Activated CD4-positive, alpha-beta T cell treated with anti-CD3 and anti-CD28 coated beads for 36 hours (primary cell): Measurements from ENCODE around the gene TOP1. TPM values are rescaled to one million over a fixed set of nuclear protein-coding genes. Genes with fewer than 3 reads are reported as not detected.
"Not testable (repeated sequence)": the region's sequence is repeated elsewhere in the genome, so short reads cannot be mapped to it uniquely, and the experiment has no call there.

Experiments
- ATAC-seq: fragments of 200-7000 bp; cut with Tn5 transposase; one replicate; pipeline ENCODE4 v1.10.0; 2021; ENCODE audit warnings: mild to moderate bottlenecking, moderate library complexity
- CTCF ChIA-PET: fragments of 350-600 bp; sonication (Branson Sonifier 250); formaldehyde crosslinking; loops from one replicate; lab custom pipeline; 2021; ENCODE audit warnings: antibody characterized with exemption; lab: Charles Lee
- POLR2A ChIA-PET: fragments of 350-600 bp; sonication (Branson Sonifier 250); formaldehyde crosslinking; loops from one replicate; lab custom pipeline; 2021; ENCODE audit warnings: antibody characterized with exemption, inconsistent platforms; lab: Charles Lee
- DNase-seq: peaks from one replicate; pipeline ENCODE4 v3.0.0-alpha.2; 2020
- H3K27ac Mint-ChIP-seq: one replicate; pipeline ENCODE4 v1.8.0; 2021; ENCODE audit warnings: mixed read lengths
- H3K27me3 Mint-ChIP-seq: one replicate; pipeline ENCODE4 v1.8.0; 2021; ENCODE audit warnings: mixed read lengths
- H3K36me3 Mint-ChIP-seq: one replicate; pipeline ENCODE4 v1.8.0; 2021; ENCODE audit warnings: low read depth, mixed read lengths
- H3K4me1 Mint-ChIP-seq: one replicate; pipeline ENCODE4 v1.8.0; 2021; ENCODE audit warnings: mixed read lengths
- H3K4me3 Mint-ChIP-seq: one replicate; pipeline ENCODE4 v1.8.0; 2021; ENCODE audit warnings: mild to moderate bottlenecking, moderate library complexity, mixed read lengths
- H3K9me3 Mint-ChIP-seq: one replicate; pipeline ENCODE4 v1.8.0; 2021; ENCODE audit warnings: low read depth, mixed read lengths
- intact Hi-C, 2 experiments: fragments of 100-400 bp; cut with DNase I in 1 of 2; cut with micrococcal nuclease in 1 of 2; formaldehyde crosslinking; loops; one replicate each; pipeline versions ENCODE4 v1.14.2 to v1.15.1; 2022 to 2024; cut with DNase I, micrococcal nuclease
- total RNA-seq, 2 experiments: library from RNA; stranded (reverse); gene quantifications; one replicate each; pipeline ENCODE4 v1.2.3, GENCODE V29; 2021

TOP1 gene
- total RNA-seq, 2 experiments from 2014 or later: 111 to 124 TPM

GRCh38 chr20:41111578-41111951 is 82.9 kb downstream of the TOP1 start:
- ChIA-PET CTCF (interaction anchor here (0.9 to 1.1 kb wide), 3 partner anchors 121 to 228 kb away, joined by 3 to 4 read pairs (median 3); partner anchors contain the start of gene LPIN3), POLR2A (no interaction called here)
- Mint-ChIP-seq H3K27me3 (no peaks in the 10 kb centered on the region), H3K4me3 (no peak overlapping the region), H3K4me1 (peaks cover 2% of the 10 kb centered on the region), H3K27ac (peak overlapping the region; percentile 1), H3K9me3 (no peaks in the 10 kb centered on the region), H3K36me3 (peaks cover 42% of the 10 kb centered on the region)
- ATAC-seq (no peak), DNase-seq (no peak)
- intact Hi-C loops: no loop called here

GRCh38 chr20:41116282-41116956 is 87.8 kb downstream of the TOP1 start:
- ChIA-PET POLR2A (no interaction called here), CTCF (interaction anchor here (0.5 to 0.7 kb wide), 3 partner anchors 131 to 240 kb away, joined by 3 read pairs; no protein-coding TSS in a partner anchor)
- Mint-ChIP-seq H3K9me3 (no peaks in the 10 kb centered on the region), H3K36me3 (peaks cover 54% of the 10 kb centered on the region), H3K27me3 (no peaks in the 10 kb centered on the region), H3K27ac (no peak overlapping the region), H3K4me1 (peaks cover 5% of the 10 kb centered on the region), H3K4me3 (no peak overlapping the region)
- no peak for DNase-seq
- intact Hi-C loops: no loop called here
- no peak for ATAC-seq

- H3K4me1 Mint-ChIP-seq, H3K27me3 Mint-ChIP-seq, H3K4me3 Mint-ChIP-seq, H3K27ac Mint-ChIP-seq, ATAC-seq, DNase-seq, intact Hi-C loops, H3K9me3 Mint-ChIP-seq: not testable (repeated sequence)
- CTCF ChIA-PET: interaction anchor here (0.8 to 1.7 kb wide), 2 partner anchors 128 to 226 kb away, joined by 3 to 8 read pairs; no protein-coding TSS in a partner anchor
- POLR2A ChIA-PET: interaction anchor here (0.7 kb wide), 1 partner anchor 26 kb away, joined by 3 read pairs; no protein-coding TSS in a partner anchor
- peaks cover 51% of the 10 kb centered on the region for H3K36me3 Mint-ChIP-seq
Observed at GRCh38 chr20:41118159-41118558, 89.5 kb downstream of the TOP1 start.

- intact Hi-C loops: no loop called here
- peaks cover 51% of the 10 kb centered on the region for H3K36me3 Mint-ChIP-seq
Observed at GRCh38 chr20:41118632-41119031, 90.0 kb downstream of the TOP1 start.

GRCh38 chr20:41119614-41120561 is 91.3 kb downstream of the TOP1 start:
- no peak overlapping the region for H3K4me3 Mint-ChIP-seq
- H3K36me3 Mint-ChIP-seq: peaks cover 48% of the 10 kb centered on the region
- ChIA-PET POLR2A (no interaction called here), CTCF (interaction anchor here (1.3 to 1.7 kb wide), 3 partner anchors 15 to 129 kb away, joined by 7 to 8 read pairs (median 8); no protein-coding TSS in a partner anchor)
- intact Hi-C loops: no loop called here
- no peaks in the 10 kb centered on the region for H3K9me3 Mint-ChIP-seq
- H3K4me1 Mint-ChIP-seq: peaks cover 6% of the 10 kb centered on the region
- DNase-seq (no peak), ATAC-seq (no peak)
- H3K27ac Mint-ChIP-seq: peak overlapping the region; percentile 4
- no peaks in the 10 kb centered on the region for H3K27me3 Mint-ChIP-seq

More at GRCh38 chr20:41118632-41119031, 90.0 kb downstream of the TOP1 start:
- DNase-seq (no peak), ATAC-seq (no peak)
- H3K4me1 Mint-ChIP-seq: peaks cover 6% of the 10 kb centered on the region
- ChIA-PET CTCF (interaction anchor here (0.6 to 1.7 kb wide), 3 partner anchors 37 to 226 kb away, joined by 3 to 8 read pairs (median 3); no protein-coding TSS in a partner anchor), POLR2A (interaction anchor here (0.6 to 0.7 kb wide), 3 partner anchors 22 to 193 kb away, joined by 3 read pairs; no protein-coding TSS in a partner anchor)
- no peaks in the 10 kb centered on the region for H3K27me3 Mint-ChIP-seq
- H3K9me3 Mint-ChIP-seq: no peaks in the 10 kb centered on the region
- no peak overlapping the region for H3K27ac Mint-ChIP-seq
- no peak overlapping the region for H3K4me3 Mint-ChIP-seq

GRCh38 chr20:41121399-41121798 is 92.8 kb downstream of the TOP1 start:
- peaks cover 6% of the 10 kb centered on the region for H3K4me1 Mint-ChIP-seq
- CTCF ChIA-PET: interaction anchor here (0.5 to 1.6 kb wide), 6 partner anchors 13 to 135 kb away, joined by 3 to 9 read pairs (median 6); no protein-coding TSS in a partner anchor
- H3K27me3 Mint-ChIP-seq: no peaks in the 10 kb centered on the region
- H3K36me3 Mint-ChIP-seq: peaks cover 49% of the 10 kb centered on the region
- peak overlapping the region; percentile 64 for H3K27ac Mint-ChIP-seq
- no peaks in the 10 kb centered on the region for H3K9me3 Mint-ChIP-seq
- intact Hi-C loops: no loop called here
- no peak overlapping the region for H3K4me3 Mint-ChIP-seq
- no peak for ATAC-seq
- POLR2A ChIA-PET: no interaction called here
- DNase-seq: no peak

- peaks cover 45% of the 10 kb centered on the region for H3K36me3 Mint-ChIP-seq
Observed at GRCh38 chr20:41123631-41124030, 95.0 kb downstream of the TOP1 start.

GRCh38 chr20:41124451-41125094 is 96.0 kb downstream of the TOP1 start:
- H3K4me1 Mint-ChIP-seq: peaks cover 6% of the 10 kb centered on the region
- POLR2A ChIA-PET: no interaction called here
- H3K27ac Mint-ChIP-seq: no peak overlapping the region
- no peaks in the 10 kb centered on the region for H3K27me3 Mint-ChIP-seq
- peaks cover 45% of the 10 kb centered on the region for H3K36me3 Mint-ChIP-seq
- no peak for DNase-seq
- H3K4me3 Mint-ChIP-seq: no peak overlapping the region
- H3K9me3 Mint-ChIP-seq: no peaks in the 10 kb centered on the region
- CTCF ChIA-PET: interaction anchor here (0.8 to 2.0 kb wide), 2 partner anchors 30 to 215 kb away, joined by 3 to 7 read pairs; partner anchors contain the start of gene LPIN3
- ATAC-seq: no peak
- intact Hi-C loops: no loop called here

More at GRCh38 chr20:41123631-41124030, 95.0 kb downstream of the TOP1 start:
- POLR2A ChIA-PET: no interaction called here
- DNase-seq (no peak), ATAC-seq (no peak)
- no peaks in the 10 kb centered on the region for H3K9me3 Mint-ChIP-seq
- H3K4me1 Mint-ChIP-seq: peaks cover 6% of the 10 kb centered on the region
- no peak overlapping the region for H3K27ac Mint-ChIP-seq
- intact Hi-C loops: no loop called here
- H3K4me3 Mint-ChIP-seq: no peak overlapping the region
- H3K27me3 Mint-ChIP-seq: no peaks in the 10 kb centered on the region
- CTCF ChIA-PET: interaction anchor here (0.5 to 1.8 kb wide), 3 partner anchors 20 to 47 kb away, joined by 3 to 8 read pairs (median 5); no protein-coding TSS in a partner anchor

GRCh38 chr20:41125530-41126457 is 97.2 kb downstream of the TOP1 start:
- H3K4me3 Mint-ChIP-seq: no peak overlapping the region
- peaks cover 8% of the 10 kb centered on the region for H3K4me1 Mint-ChIP-seq
- peak overlapping the region; percentile 0 for H3K27ac Mint-ChIP-seq
- H3K27me3 Mint-ChIP-seq: no peaks in the 10 kb centered on the region
- intact Hi-C loops: no loop called here
- H3K9me3 Mint-ChIP-seq: no peaks in the 10 kb centered on the region
- DNase-seq (no peak), ATAC-seq (peak; percentile 12)
- POLR2A ChIA-PET: no interaction called here
- H3K36me3 Mint-ChIP-seq: peaks cover 42% of the 10 kb centered on the region
- CTCF ChIA-PET: interaction anchor here (0.6 to 2.0 kb wide), 3 partner anchors 12 to 214 kb away, joined by 4 to 7 read pairs (median 5); partner anchors contain the start of gene LPIN3

- intact Hi-C loops: no loop called here
- Mint-ChIP-seq H3K27ac (peak overlapping the region; percentile 0), H3K36me3 (peaks cover 34% of the 10 kb centered on the region), H3K4me3 (no peak overlapping the region), H3K27me3 (no peaks in the 10 kb centered on the region), H3K4me1 (peaks cover 9% of the 10 kb centered on the region), H3K9me3 (no peaks in the 10 kb centered on the region)
- ChIA-PET POLR2A (interaction anchor here (0.6 kb wide), 1 partner anchor 23 kb away, joined by 3 read pairs; no protein-coding TSS in a partner anchor), CTCF (interaction anchor here (0.6 kb wide), 1 partner anchor 13 kb away, joined by 5 read pairs; no protein-coding TSS in a partner anchor)
- ATAC-seq: no peak
- no peak for DNase-seq
Observed at GRCh38 chr20:41126719-41127118, 98.1 kb downstream of the TOP1 start.
